ENCODE measurements around the gene SLC46A3.
"Not testable (repeated sequence)": the region's sequence is repeated elsewhere in the genome, so short reads cannot be mapped to it uniquely, and the experiment has no call there.

SLC46A3 gene

GRCh38 chr13:28718543-28719226 lies at the start of gene SLC46A3:
Gene SLC46A3 (minus strand): TSS chr13:28718970. CDS start chr13:28717998, 972 bp downstream.
- DNase-seq (ENCODE audit: low spot score), result peak; percentile 99

GRCh38 chr13:28763887-28764286 lies 45.1 kb upstream of the SLC46A3 start:
- DNase-seq (ENCODE audit: low spot score), result no peak

GRCh38 chr13:28761586-28761985 lies 42.8 kb upstream of the SLC46A3 start:
- DNase-seq (ENCODE audit: low spot score), result no peak

- DNase-seq (ENCODE audit: low spot score), result no peak
Observed at GRCh38 chr13:28755546-28755870, 36.7 kb upstream of the SLC46A3 start.

GRCh38 chr13:28754698-28755545 lies 36.2 kb upstream of the SLC46A3 start:
- peak; percentile 3 for DNase-seq (ENCODE audit: low spot score)

- no peak for DNase-seq (ENCODE audit: low spot score)
Observed at GRCh38 chr13:28753946-28754345, 35.2 kb upstream of the SLC46A3 start.

GRCh38 chr13:28753208-28753892 lies 34.6 kb upstream of the SLC46A3 start:
- no peak for DNase-seq (ENCODE audit: low spot score)

GRCh38 chr13:28751175-28751960 lies 32.6 kb upstream of the SLC46A3 start:
- DNase-seq (ENCODE audit: low spot score), result no peak

- DNase-seq (ENCODE audit: low spot score), result no peak
Observed at GRCh38 chr13:28750187-28751045, 31.6 kb upstream of the SLC46A3 start.

GRCh38 chr13:28747851-28748250 lies 29.1 kb upstream of the SLC46A3 start:
- no peak for DNase-seq (ENCODE audit: low spot score)

- DNase-seq (ENCODE audit: low spot score), result no peak
Observed at GRCh38 chr13:28746287-28746612, 27.5 kb upstream of the SLC46A3 start.

GRCh38 chr13:28744656-28745055 lies 25.9 kb upstream of the SLC46A3 start:
- no peak for DNase-seq (ENCODE audit: low spot score)

- no peak for DNase-seq (ENCODE audit: low spot score)
Observed at GRCh38 chr13:28744091-28744536, 25.3 kb upstream of the SLC46A3 start.

GRCh38 chr13:28743499-28744083 lies 24.8 kb upstream of the SLC46A3 start:
- DNase-seq (ENCODE audit: low spot score), result no peak

- no peak for DNase-seq (ENCODE audit: low spot score)
Observed at GRCh38 chr13:28743020-28743419, 24.2 kb upstream of the SLC46A3 start.

GRCh38 chr13:28742445-28742844 lies 23.7 kb upstream of the SLC46A3 start:
- DNase-seq (ENCODE audit: low spot score), result not testable (repeated sequence)

GRCh38 chr13:28741084-28741491 lies 22.3 kb upstream of the SLC46A3 start:
- no peak for DNase-seq (ENCODE audit: low spot score)

GRCh38 chr13:28739376-28739775 lies 20.6 kb upstream of the SLC46A3 start:
- no peak for DNase-seq (ENCODE audit: low spot score)

GRCh38 chr13:28735481-28736029 lies 16.8 kb upstream of the SLC46A3 start:
- DNase-seq (ENCODE audit: low spot score), result no peak

GRCh38 chr13:28734906-28735305 lies 16.1 kb upstream of the SLC46A3 start:
- DNase-seq (ENCODE audit: low spot score), result no peak

Data from CD4-positive, alpha-beta T cell treated with Interleukin-15 for 4 hours (primary cell).